ENCODE results near the gene BCL7A. TPM values are rescaled to one million over a fixed set of nuclear protein-coding genes. Genes with fewer than 3 reads are reported as not detected.

Gene BCL7A
- total and polyA plus RNA-seq, 4 donors, result 1.1 to 6.3 (median 4.5) TPM

GRCh38 chr12:121996050-121996944 lies 25.4 kb upstream of the BCL7A start:
- intact Hi-C loops (cut with DNase I), result no loop called here
- ATAC-seq (ENCODE audit: low FRiP score), result no peak
- Histone ChIP-seq H3K36me3 (ENCODE audit: control insufficient read depth in 1 of 2, insufficient read depth in 2 of 2, low read length in 1 of 2) (no peaks in the 10 kb centered on the region), H3K27me3 (ENCODE audit: control insufficient read depth in 1 of 2, insufficient read depth in 2 of 2, low read length in 1 of 2) (no peaks in the 10 kb centered on the region), H3K27ac (ENCODE audit: low read depth in 1 of 2, low read length in 2 of 2) (no peak overlapping the region), H3K4me1 (ENCODE audit: control insufficient read depth in 1 of 2, insufficient read depth in 2 of 2, low read length in 2 of 2) (peaks cover 1 to 6% of the 10 kb centered on the region in 2 donors), H3K9me3 (ENCODE audit: control insufficient read depth, low read length) (no peaks in the 10 kb centered on the region), H3K4me3 (ENCODE audit: low read length in 2 of 2) (no peak overlapping the region)
- DNase-seq, result no peak
- 6 to 7% methylated on average over 9 of the region's 9 CpGs for WGBS, 2 donors

GRCh38 chr12:121996945-121997612 lies 24.6 kb upstream of the BCL7A start:
- intact Hi-C loops (cut with DNase I), result no loop called here
- Histone ChIP-seq H3K36me3 (ENCODE audit: control insufficient read depth in 1 of 2, insufficient read depth in 2 of 2, low read length in 1 of 2) (no peaks in the 10 kb centered on the region), H3K9me3 (ENCODE audit: control insufficient read depth, low read length) (no peaks in the 10 kb centered on the region), H3K27ac (ENCODE audit: low read depth in 1 of 2, low read length in 2 of 2) (no peak overlapping the region), H3K27me3 (ENCODE audit: control insufficient read depth in 1 of 2, insufficient read depth in 2 of 2, low read length in 1 of 2) (no peaks in the 10 kb centered on the region), H3K4me1 (ENCODE audit: control insufficient read depth in 1 of 2, insufficient read depth in 2 of 2, low read length in 2 of 2) (peaks cover 1 to 6% of the 10 kb centered on the region in 2 donors), H3K4me3 (ENCODE audit: low read length in 2 of 2) (no peak overlapping the region)
- no peak for DNase-seq
- no peak for ATAC-seq (ENCODE audit: low FRiP score)
- WGBS, 2 donors, result 70 to 71% methylated on average over 13 of the region's 13 CpGs

- H3K4me1 ChIP-seq (ENCODE audit: control insufficient read depth in 1 of 2, insufficient read depth in 2 of 2, low read length in 2 of 2), result peaks cover 2 to 3% of the 10 kb centered on the region in 2 donors
- WGBS, 2 donors, result 94 to 95% methylated on average over 17 of the region's 17 CpGs
- intact Hi-C loops (cut with DNase I), result no loop called here
- ATAC-seq (ENCODE audit: low FRiP score), result no peak
- no peak overlapping the region for H3K4me3 ChIP-seq (ENCODE audit: low read length in 2 of 2)
- no peak overlapping the region for H3K27ac ChIP-seq (ENCODE audit: low read depth in 1 of 2, low read length in 2 of 2)
- DNase-seq, result peak in 1 of 2 donors; percentile 31
- H3K9me3 ChIP-seq (ENCODE audit: control insufficient read depth, low read length), result no peaks in the 10 kb centered on the region
- H3K36me3 ChIP-seq (ENCODE audit: control insufficient read depth in 1 of 2, insufficient read depth in 2 of 2, low read length in 1 of 2), result no peaks in the 10 kb centered on the region
- no peaks in the 10 kb centered on the region for H3K27me3 ChIP-seq (ENCODE audit: control insufficient read depth in 1 of 2, insufficient read depth in 2 of 2, low read length in 1 of 2)
Observed at GRCh38 chr12:122001466-122002209, 20.0 kb upstream of the BCL7A start.

GRCh38 chr12:122003651-122004611 lies 17.8 kb upstream of the BCL7A start:
- intact Hi-C loops (cut with DNase I), result no loop called here
- no peaks in the 10 kb centered on the region for H3K9me3 ChIP-seq (ENCODE audit: control insufficient read depth, low read length)
- WGBS, 2 donors, result 33 to 35% methylated on average over 28 of the region's 28 CpGs
- peak; percentile 16 for ATAC-seq (ENCODE audit: low FRiP score)
- no peaks in the 10 kb centered on the region for H3K36me3 ChIP-seq (ENCODE audit: control insufficient read depth in 1 of 2, insufficient read depth in 2 of 2, low read length in 1 of 2)
- no peaks in the 10 kb centered on the region for H3K27me3 ChIP-seq (ENCODE audit: control insufficient read depth in 1 of 2, insufficient read depth in 2 of 2, low read length in 1 of 2)
- H3K4me1 ChIP-seq (ENCODE audit: control insufficient read depth in 1 of 2, insufficient read depth in 2 of 2, low read length in 2 of 2), result peaks cover 0 to 2% of the 10 kb centered on the region in 2 donors
- peak overlapping the region; percentile 71 to 97 for H3K27ac ChIP-seq (ENCODE audit: low read depth in 1 of 2, low read length in 2 of 2)
- no peak overlapping the region for H3K4me3 ChIP-seq (ENCODE audit: low read length in 2 of 2)
- DNase-seq, result peak; percentile 48 to 62

- Histone ChIP-seq H3K27ac (ENCODE audit: low read depth in 1 of 2, low read length in 2 of 2) (peak overlapping the region; percentile 71 to 97), H3K9me3 (ENCODE audit: control insufficient read depth, low read length) (no peaks in the 10 kb centered on the region), H3K27me3 (ENCODE audit: control insufficient read depth in 1 of 2, insufficient read depth in 2 of 2, low read length in 1 of 2) (no peaks in the 10 kb centered on the region), H3K4me1 (ENCODE audit: control insufficient read depth in 1 of 2, insufficient read depth in 2 of 2, low read length in 2 of 2) (peaks cover 0 to 2% of the 10 kb centered on the region in 2 donors), H3K36me3 (ENCODE audit: control insufficient read depth in 1 of 2, insufficient read depth in 2 of 2, low read length in 1 of 2) (no peaks in the 10 kb centered on the region), H3K4me3 (ENCODE audit: low read length in 2 of 2) (no peak overlapping the region)
- DNase-seq (peak; percentile 51 to 67), ATAC-seq (ENCODE audit: low FRiP score) (peak; percentile 16)
- intact Hi-C loops (cut with DNase I), result loop anchor here in 1 of 2 donors (5.0 kb wide), 1 partner anchor 37 kb away; no protein-coding TSS in a partner anchor
- 3 to 4% methylated on average over 12 of the region's 12 CpGs for WGBS, 2 donors
Observed at GRCh38 chr12:122004633-122005071, 17.0 kb upstream of the BCL7A start.

GRCh38 chr12:122005252-122005776 lies 16.4 kb upstream of the BCL7A start:
- H3K36me3 ChIP-seq (ENCODE audit: control insufficient read depth in 1 of 2, insufficient read depth in 2 of 2, low read length in 1 of 2), result no peaks in the 10 kb centered on the region
- DNase-seq (peak; percentile 12 to 48), ATAC-seq (ENCODE audit: low FRiP score) (no peak)
- H3K27ac ChIP-seq (ENCODE audit: low read depth in 1 of 2, low read length in 2 of 2), result peak overlapping the region in 1 of 2 donors; percentile 22
- H3K9me3 ChIP-seq (ENCODE audit: control insufficient read depth, low read length), result no peaks in the 10 kb centered on the region
- WGBS, 2 donors, result 86 to 87% methylated on average over 11 of the region's 11 CpGs
- H3K4me1 ChIP-seq (ENCODE audit: control insufficient read depth in 1 of 2, insufficient read depth in 2 of 2, low read length in 2 of 2), result peaks cover 0 to 2% of the 10 kb centered on the region in 2 donors
- intact Hi-C loops (cut with DNase I), result loop anchor here in 1 of 2 donors (5.0 kb wide), 1 partner anchor 38 kb away; no protein-coding TSS in a partner anchor
- no peak overlapping the region for H3K4me3 ChIP-seq (ENCODE audit: low read length in 2 of 2)
- no peaks in the 10 kb centered on the region for H3K27me3 ChIP-seq (ENCODE audit: control insufficient read depth in 1 of 2, insufficient read depth in 2 of 2, low read length in 1 of 2)

- no peak overlapping the region for H3K27ac ChIP-seq (ENCODE audit: low read depth in 1 of 2, low read length in 2 of 2)
- H3K27me3 ChIP-seq (ENCODE audit: control insufficient read depth in 1 of 2, insufficient read depth in 2 of 2, low read length in 1 of 2), result no peaks in the 10 kb centered on the region
- no peak for ATAC-seq (ENCODE audit: low FRiP score)
- H3K36me3 ChIP-seq (ENCODE audit: control insufficient read depth in 1 of 2, insufficient read depth in 2 of 2, low read length in 1 of 2), result no peaks in the 10 kb centered on the region
- no peaks in the 10 kb centered on the region for H3K9me3 ChIP-seq (ENCODE audit: control insufficient read depth, low read length)
- DNase-seq, result peak; percentile 36 to 38
- intact Hi-C loops (cut with DNase I), result loop anchor here in 1 of 2 donors (5.0 kb wide), 1 partner anchor 39 kb away; no protein-coding TSS in a partner anchor
- H3K4me1 ChIP-seq (ENCODE audit: control insufficient read depth in 1 of 2, insufficient read depth in 2 of 2, low read length in 2 of 2), result peaks cover 0 to 2% of the 10 kb centered on the region in 2 donors
- H3K4me3 ChIP-seq (ENCODE audit: low read length in 2 of 2), result no peak overlapping the region
- WGBS, 2 donors, result 92 to 93% methylated on average over 24 of the region's 24 CpGs
Observed at GRCh38 chr12:122006186-122006926, 15.3 kb upstream of the BCL7A start.
